CD4-positive, alpha-beta memory T cell (primary cell): ENCODE data around the gene BRD7. TPM values are rescaled to one million over a fixed set of nuclear protein-coding genes. Genes with fewer than 3 reads are reported as not detected.

Experiments
- CTCF ChIA-PET: fragments of 350-600 bp; sonication (Branson Sonifier 250); formaldehyde crosslinking; loops from one replicate; lab custom pipeline; 2021; ENCODE audit warnings: inconsistent platforms; ENCODE audit not compliant: partially characterized antibody; lab: Charles Lee
- POLR2A ChIA-PET: fragments of 350-600 bp; sonication (Branson Sonifier 250); formaldehyde crosslinking; loops from one replicate; lab custom pipeline; 2021; ENCODE audit not compliant: partially characterized antibody; lab: Charles Lee
- DNase-seq, 5 donors: peaks; one replicate each; pipeline versions ENCODE4 v3.0.0 to v3.0.0-alpha.2; 2020 to 2022; ENCODE audit warnings: mixed read lengths in 1 of 5
- H3K27ac ChIP-seq: one replicate; pipeline ENCODE4 v1.7.0; 2013; ENCODE audit warnings: low read depth, low read length
- H3K27me3 ChIP-seq: 2 replicates; pipeline ENCODE4 v1.7.0; 2013; ENCODE audit warnings: mild to moderate bottlenecking, low read length, moderate library complexity; ENCODE audit not compliant: insufficient read depth
- H3K36me3 ChIP-seq: 2 replicates; pipeline ENCODE4 v1.7.0; 2013; ENCODE audit warnings: mild to moderate bottlenecking, low read length, moderate library complexity; ENCODE audit not compliant: insufficient read depth
- H3K4me1 ChIP-seq: 2 replicates; pipeline ENCODE4 v1.7.0; 2013; ENCODE audit warnings: mild to moderate bottlenecking, low read length, moderate library complexity; ENCODE audit not compliant: insufficient read depth
- H3K4me3 ChIP-seq, 2 donors: one replicate each; pipeline ENCODE4 v1.7.0; 2013; ENCODE audit warnings: low read length in 2 of 2, mild to moderate bottlenecking in 1 of 2
- H3K9me3 ChIP-seq, 2 donors: one replicate each; pipeline ENCODE4 v1.7.0; 2013; ENCODE audit warnings: low read length in 2 of 2, control low read depth in 1 of 2; ENCODE audit not compliant: control insufficient read depth in 1 of 2
- H3K27ac Mint-ChIP-seq, 7 donors: one replicate each; pipeline ENCODE4 v1.8.0; 2020 to 2021; ENCODE audit warnings: mixed read lengths in 7 of 7, mild to moderate bottlenecking in 6 of 7, inconsistent platforms in 3 of 7, moderate library complexity in 3 of 7
- H3K27me3 Mint-ChIP-seq, 2 donors: one replicate each; pipeline ENCODE4 v1.8.0; 2020 to 2021; ENCODE audit warnings: mixed read lengths in 2 of 2
- H3K36me3 Mint-ChIP-seq, 2 donors: one replicate each; pipeline ENCODE4 v1.8.0; 2020 to 2021; ENCODE audit warnings: mixed read lengths in 2 of 2, inconsistent platforms in 1 of 2, mild to moderate bottlenecking in 1 of 2
- H3K4me1 Mint-ChIP-seq, 4 donors: one replicate each; pipeline ENCODE4 v1.8.0; 2020 to 2021; ENCODE audit warnings: mixed read lengths in 4 of 4, mild to moderate bottlenecking in 1 of 4
- H3K4me3 Mint-ChIP-seq, 8 donors: one replicate each; pipeline ENCODE4 v1.8.0; 2020 to 2021; ENCODE audit warnings: mixed read lengths in 8 of 8, mild to moderate bottlenecking in 7 of 8, moderate library complexity in 6 of 8, inconsistent platforms in 3 of 8
- H3K9me3 Mint-ChIP-seq, 8 donors: one replicate each; pipeline ENCODE4 v1.8.0; 2020 to 2021; ENCODE audit warnings: mixed read lengths in 8 of 8, mild to moderate bottlenecking in 5 of 8, inconsistent platforms in 3 of 8, moderate library complexity in 1 of 8
- intact Hi-C: fragments of 100-400 bp; cut with micrococcal nuclease; formaldehyde crosslinking; loops from one replicate; pipeline ENCODE4 v1.15.1; 2023
- polyA plus RNA-seq, 2 donors: library from polyadenylated mRNA; unstranded; fragments of 300-500 nt; fragmentation: Illumina TruSeq; gene quantifications; one replicate each; pipeline ENCODE4 v1.2.3, GENCODE V29; 2021
- total RNA-seq, 2 experiments: library from RNA; stranded (reverse); gene quantifications; one replicate each; pipeline ENCODE4 v1.2.3, GENCODE V29; 2021

Gene BRD7
- total and polyA plus RNA-seq, 4 experiments from 2014 or later = 18.1 to 97.7 (median 77.0) TPM

GRCh38 chr16:50271148-50272041, 97.4 kb downstream of the BRD7 start:
- Histone ChIP-seq H3K4me1 (peaks cover 82% of the 10 kb centered on the region), H3K36me3 (peaks cover 8% of the 10 kb centered on the region), H3K27ac (peak overlapping the region; percentile 71), H3K27me3 (no peaks in the 10 kb centered on the region), H3K9me3 (no peaks in the 10 kb centered on the region), H3K4me3 (no peak overlapping the region)
- H3K4me3 Mint-ChIP-seq = peak overlapping the region in 7 of 8 donors; percentile 54 to 98 (median 66)
- intact Hi-C loops = no loop called here
- no peak for DNase-seq
- H3K27me3 Mint-ChIP-seq = no peaks in the 10 kb centered on the region
- peaks cover 12 to 57% of the 10 kb centered on the region in 2 donors for H3K36me3 Mint-ChIP-seq
- no peaks in the 10 kb centered on the region for H3K9me3 Mint-ChIP-seq
- peaks cover 50 to 99% (median 78%) of the 10 kb centered on the region in 4 donors for H3K4me1 Mint-ChIP-seq
- peak overlapping the region; percentile 75 to 99 (median 86) for H3K27ac Mint-ChIP-seq
- POLR2A ChIA-PET = interaction anchor here (4.3 to 12.4 kb wide), 4 partner anchors 11 to 67 kb away, joined by 14 to 252 read pairs (median 68); no protein-coding TSS in a partner anchor
- CTCF ChIA-PET = interaction anchor here (1.1 to 15.2 kb wide), 6 partner anchors 8 to 85 kb away, joined by 3 to 155 read pairs (median 54); partner anchors contain the start of gene ADCY7

GRCh38 chr16:50270510-50271147, 98.2 kb downstream of the BRD7 start:
- Mint-ChIP-seq H3K4me3 (peak overlapping the region in 7 of 8 donors; percentile 48 to 98 (median 93)), H3K36me3 (peaks cover 12 to 59% of the 10 kb centered on the region in 2 donors), H3K4me1 (peaks cover 50 to 99% (median 76%) of the 10 kb centered on the region in 4 donors), H3K27ac (peak overlapping the region in 6 of 7 donors; percentile 41 to 99 (median 88)), H3K27me3 (no peaks in the 10 kb centered on the region), H3K9me3 (no peaks in the 10 kb centered on the region)
- ChIA-PET POLR2A (interaction anchor here (6.3 to 12.4 kb wide), 2 partner anchors 12 to 42 kb away, joined by 72 to 252 read pairs; no protein-coding TSS in a partner anchor), CTCF (interaction anchor here (3.8 to 15.2 kb wide), 3 partner anchors 11 to 86 kb away, joined by 12 to 155 read pairs (median 99); no protein-coding TSS in a partner anchor)
- Histone ChIP-seq H3K27me3 (no peaks in the 10 kb centered on the region), H3K9me3 (no peaks in the 10 kb centered on the region), H3K4me3 (no peak overlapping the region), H3K36me3 (peaks cover 8% of the 10 kb centered on the region), H3K27ac (peak overlapping the region; percentile 71), H3K4me1 (peaks cover 81% of the 10 kb centered on the region)
- intact Hi-C loops = no loop called here
- DNase-seq = no peak

- peaks cover 8% of the 10 kb centered on the region for H3K36me3 ChIP-seq
- intact Hi-C loops = loop anchor here (5.0 kb wide), 6 partner anchors 42 to 412 kb away; partner anchors contain the start of genes NKD1, SNX20 and TENT4B
- no peak overlapping the region for H3K4me3 ChIP-seq
- POLR2A ChIA-PET = interaction anchor here (1.6 to 12.4 kb wide), 5 partner anchors 13 to 99 kb away, joined by 4 to 252 read pairs (median 55); partner anchors contain the start of gene BRD7
- no peak for DNase-seq
- peaks cover 53 to 99% (median 76%) of the 10 kb centered on the region in 4 donors for H3K4me1 Mint-ChIP-seq
- no peaks in the 10 kb centered on the region for H3K9me3 Mint-ChIP-seq
- no peaks in the 10 kb centered on the region for H3K27me3 Mint-ChIP-seq
- no peaks in the 10 kb centered on the region for H3K9me3 ChIP-seq
- peak overlapping the region; percentile 76 to 99 (median 95) for H3K27ac Mint-ChIP-seq
- no peaks in the 10 kb centered on the region for H3K27me3 ChIP-seq
- H3K4me1 ChIP-seq = peaks cover 81% of the 10 kb centered on the region
- peak overlapping the region; percentile 41 to 99 (median 98) for H3K4me3 Mint-ChIP-seq
- H3K36me3 Mint-ChIP-seq = peaks cover 12 to 61% of the 10 kb centered on the region in 2 donors
- peak overlapping the region; percentile 71 for H3K27ac ChIP-seq
- CTCF ChIA-PET = interaction anchor here (3.8 to 15.2 kb wide), 3 partner anchors 11 to 87 kb away, joined by 12 to 155 read pairs (median 99); no protein-coding TSS in a partner anchor
These were observed 98.8 kb downstream of the BRD7 start for GRCh38 chr16:50269769-50270509.

- Mint-ChIP-seq H3K27me3 (no peaks in the 10 kb centered on the region), H3K4me1 (peaks cover 56 to 99% (median 77%) of the 10 kb centered on the region in 4 donors), H3K27ac (peak overlapping the region; percentile 82 to 99 (median 95)), H3K36me3 (peaks cover 12 to 58% of the 10 kb centered on the region in 2 donors), H3K4me3 (peak overlapping the region; percentile 36 to 99 (median 98)), H3K9me3 (no peaks in the 10 kb centered on the region)
- no peak for DNase-seq
- no peaks in the 10 kb centered on the region for H3K27me3 ChIP-seq
- H3K36me3 ChIP-seq = peaks cover 8% of the 10 kb centered on the region
- peak overlapping the region; percentile 52 for H3K27ac ChIP-seq
- intact Hi-C loops = loop anchor here (5.0 kb wide), 6 partner anchors 43 to 413 kb away; partner anchors contain the start of genes NKD1, SNX20 and TENT4B
- ChIA-PET POLR2A (interaction anchor here (0.8 to 12.4 kb wide), 9 partner anchors 13 to 475 kb away, joined by 3 to 252 read pairs (median 6); partner anchors contain the start of genes BRD7, CYLD and TENT4B), CTCF (interaction anchor here (1.0 to 15.2 kb wide), 6 partner anchors 12 to 537 kb away, joined by 3 to 155 read pairs (median 8); partner anchors contain the start of gene CNEP1R1)
- H3K4me1 ChIP-seq = peaks cover 80% of the 10 kb centered on the region
- H3K4me3 ChIP-seq = no peak overlapping the region
- no peaks in the 10 kb centered on the region for H3K9me3 ChIP-seq
These were observed 99.6 kb downstream of the BRD7 start for GRCh38 chr16:50269061-50269705.

- CTCF ChIA-PET = interaction anchor here (1.0 to 15.2 kb wide), 7 partner anchors 13 to 538 kb away, joined by 3 to 155 read pairs (median 5); partner anchors contain the start of gene CNEP1R1
- DNase-seq = no peak
- Histone ChIP-seq H3K9me3 (no peaks in the 10 kb centered on the region), H3K36me3 (peaks cover 8% of the 10 kb centered on the region), H3K27ac (peak overlapping the region; percentile 52), H3K27me3 (no peaks in the 10 kb centered on the region), H3K4me3 (peak overlapping the region; percentile 44 to 57), H3K4me1 (peaks cover 79% of the 10 kb centered on the region)
- POLR2A ChIA-PET = interaction anchor here (0.8 to 12.4 kb wide), 12 partner anchors 14 to 476 kb away, joined by 3 to 252 read pairs (median 5); partner anchors contain the start of genes BRD7, CYLD and TENT4B
- Mint-ChIP-seq H3K4me3 (peak overlapping the region; percentile 93 to 99 (median 98)), H3K27me3 (no peaks in the 10 kb centered on the region), H3K27ac (peak overlapping the region; percentile 75 to 99 (median 95)), H3K9me3 (no peaks in the 10 kb centered on the region), H3K4me1 (peaks cover 51 to 95% (median 73%) of the 10 kb centered on the region in 4 donors), H3K36me3 (peaks cover 12 to 52% of the 10 kb centered on the region in 2 donors)
- intact Hi-C loops = loop anchor here (5.0 kb wide), 6 partner anchors 44 to 414 kb away; partner anchors contain the start of genes NKD1, SNX20 and TENT4B
These were observed 100.4 kb downstream of the BRD7 start for GRCh38 chr16:50268352-50268751.
